GM21723 (cell line): ENCODE measurements around the gene IL25.
"Not testable (repeated sequence)": the region's sequence is repeated elsewhere in the genome, so short reads cannot be mapped to it uniquely, and the experiment has no call there.

Experiments
- ATAC-seq: cut with Tn5 transposase; IDR thresholded peaks from one replicate; pipeline ENCODE4 v1.9.1; 2021; ENCODE audit warnings: mild to moderate bottlenecking, moderate library complexity; ENCODE audit not compliant: unreplicated experiment

Gene IL25

GRCh38 chr14:23372509-23372908 lies at the start of gene IL25:
IL25 (plus strand) TSS chr14:23372809.
- ATAC-seq, result no peak

- ATAC-seq, result no peak
Measured at GRCh38 chr14:23323838-23324454, 48.7 kb upstream of the IL25 start.

- no peak for ATAC-seq
Measured at GRCh38 chr14:23324455-23324846, 48.2 kb upstream of the IL25 start.

GRCh38 chr14:23324993-23325392 lies 47.6 kb upstream of the IL25 start:
- ATAC-seq, result no peak

GRCh38 chr14:23325746-23326145 lies 46.9 kb upstream of the IL25 start:
- not testable (repeated sequence) for ATAC-seq

- ATAC-seq, result no peak
Measured at GRCh38 chr14:23326491-23327332, 45.9 kb upstream of the IL25 start.

- ATAC-seq, result no peak
Measured at GRCh38 chr14:23327947-23328744, 44.5 kb upstream of the IL25 start.

- no peak for ATAC-seq
Measured at GRCh38 chr14:23335623-23336022, 37.0 kb upstream of the IL25 start.

- ATAC-seq, result no peak
Measured at GRCh38 chr14:23339506-23340268, 32.9 kb upstream of the IL25 start.

GRCh38 chr14:23344481-23344880 lies 28.1 kb upstream of the IL25 start:
- no peak for ATAC-seq

- ATAC-seq, result no peak
Measured at GRCh38 chr14:23345987-23346692, 26.5 kb upstream of the IL25 start.

GRCh38 chr14:23346693-23347405 lies 25.8 kb upstream of the IL25 start:
- no peak for ATAC-seq

- no peak for ATAC-seq
Measured at GRCh38 chr14:23347406-23348296, 25.0 kb upstream of the IL25 start.

- no peak for ATAC-seq
Measured at GRCh38 chr14:23348297-23348655, 24.3 kb upstream of the IL25 start.

GRCh38 chr14:23349156-23349845 lies 23.3 kb upstream of the IL25 start:
- no peak for ATAC-seq

GRCh38 chr14:23351681-23352505 lies 20.7 kb upstream of the IL25 start:
- no peak for ATAC-seq
